ENCODE measurements around the gene CYP39A1.

The CYP39A1 gene

DNA sequence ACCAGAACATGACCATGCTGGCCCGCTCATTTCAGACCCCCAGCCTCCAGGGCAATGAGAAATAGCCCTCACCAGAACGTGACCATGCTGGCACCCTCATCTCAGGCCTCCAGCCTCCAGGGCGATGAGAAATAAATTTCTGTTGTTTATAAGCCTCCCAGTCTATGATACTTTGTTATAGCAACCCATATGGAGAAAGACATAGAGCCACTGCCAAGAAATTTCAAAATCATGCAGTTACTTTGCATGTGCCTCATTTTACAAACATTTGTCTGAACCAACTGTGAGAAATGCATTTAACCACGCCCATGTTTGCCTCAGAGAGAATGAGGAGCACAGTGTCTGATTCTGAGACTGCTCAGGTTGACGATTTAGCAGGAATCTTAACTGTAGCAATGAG is 15.5 kb downstream of the CYP39A1 start:
- TF ChIP-seq, protein P1, sequence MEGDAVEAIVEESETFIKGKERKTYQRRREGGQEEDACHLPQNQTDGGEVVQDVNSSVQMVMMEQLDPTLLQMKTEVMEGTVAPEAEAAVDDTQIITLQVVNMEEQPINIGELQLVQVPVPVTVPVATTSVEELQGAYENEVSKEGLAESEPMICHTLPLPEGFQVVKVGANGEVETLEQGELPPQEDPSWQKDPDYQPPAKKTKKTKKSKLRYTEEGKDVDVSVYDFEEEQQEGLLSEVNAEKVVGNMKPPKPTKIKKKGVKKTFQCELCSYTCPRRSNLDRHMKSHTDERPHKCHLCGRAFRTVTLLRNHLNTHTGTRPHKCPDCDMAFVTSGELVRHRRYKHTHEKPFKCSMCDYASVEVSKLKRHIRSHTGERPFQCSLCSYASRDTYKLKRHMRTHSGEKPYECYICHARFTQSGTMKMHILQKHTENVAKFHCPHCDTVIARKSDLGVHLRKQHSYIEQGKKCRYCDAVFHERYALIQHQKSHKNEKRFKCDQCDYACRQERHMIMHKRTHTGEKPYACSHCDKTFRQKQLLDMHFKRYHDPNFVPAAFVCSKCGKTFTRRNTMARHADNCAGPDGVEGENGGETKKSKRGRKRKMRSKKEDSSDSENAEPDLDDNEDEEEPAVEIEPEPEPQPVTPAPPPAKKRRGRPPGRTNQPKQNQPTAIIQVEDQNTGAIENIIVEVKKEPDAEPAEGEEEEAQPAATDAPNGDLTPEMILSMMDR (IDR thresholded peaks at IDR 0.05; ENCODE audit: low read depth, low read length, missing control alignments): no peak
- DNase-seq (ENCODE audit: low read depth): no peak
- no peak overlapping the region for H3K4me3 ChIP-seq (ENCODE audit: low read depth, low read length)

DNA sequence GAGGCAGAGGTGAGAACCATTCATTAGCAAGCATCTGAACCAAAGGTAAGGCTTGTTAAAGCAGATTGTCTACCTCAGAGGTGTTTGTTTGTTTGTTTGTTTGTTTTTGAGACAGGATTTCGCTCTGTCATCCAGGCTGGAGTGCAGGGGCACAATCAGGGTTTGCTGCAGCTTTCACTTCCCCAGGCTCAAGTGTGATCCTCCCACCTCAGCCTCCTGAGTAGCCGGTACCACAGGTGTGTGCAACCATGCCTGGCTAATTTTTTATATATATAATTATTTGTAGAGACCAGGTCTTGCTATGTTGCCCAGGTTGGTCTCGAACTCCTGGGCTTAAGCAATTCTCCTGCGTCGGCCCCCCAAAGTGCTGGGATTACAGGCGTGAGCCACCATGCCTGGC is 17.2 kb downstream of the CYP39A1 start:
- TF ChIP-seq, protein P1 (IDR thresholded peaks at IDR 0.05; ENCODE audit: low read depth, low read length, missing control alignments): no peak
- DNase-seq (ENCODE audit: low read depth): no peak
- H3K4me3 ChIP-seq (ENCODE audit: low read depth, low read length): no peak overlapping the region

DNA sequence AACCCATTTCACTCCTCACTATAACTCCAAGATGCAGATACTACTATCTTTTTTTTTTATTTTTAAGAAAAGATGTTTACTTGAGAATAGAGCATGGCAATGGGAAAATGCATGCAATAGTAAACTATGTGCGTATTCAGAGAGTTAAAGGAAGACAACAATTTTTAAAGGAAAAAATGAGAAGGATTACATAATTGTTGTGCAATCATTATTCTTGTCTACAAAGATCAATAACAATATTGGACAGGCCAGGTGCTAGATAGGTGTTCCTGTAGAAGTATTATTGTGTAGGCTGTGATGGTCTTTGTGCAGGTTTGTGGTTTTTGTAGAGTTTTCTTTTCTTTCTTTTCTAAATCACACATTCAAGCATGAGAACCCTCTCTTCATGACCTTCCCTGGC is 20.6 kb downstream of the CYP39A1 start:
- TF ChIP-seq, protein P1 (IDR thresholded peaks at IDR 0.05; ENCODE audit: low read depth, low read length, missing control alignments): no peak
- no peak overlapping the region for H3K4me3 ChIP-seq (ENCODE audit: low read depth, low read length)
- no peak for DNase-seq (ENCODE audit: low read depth)

DNA sequence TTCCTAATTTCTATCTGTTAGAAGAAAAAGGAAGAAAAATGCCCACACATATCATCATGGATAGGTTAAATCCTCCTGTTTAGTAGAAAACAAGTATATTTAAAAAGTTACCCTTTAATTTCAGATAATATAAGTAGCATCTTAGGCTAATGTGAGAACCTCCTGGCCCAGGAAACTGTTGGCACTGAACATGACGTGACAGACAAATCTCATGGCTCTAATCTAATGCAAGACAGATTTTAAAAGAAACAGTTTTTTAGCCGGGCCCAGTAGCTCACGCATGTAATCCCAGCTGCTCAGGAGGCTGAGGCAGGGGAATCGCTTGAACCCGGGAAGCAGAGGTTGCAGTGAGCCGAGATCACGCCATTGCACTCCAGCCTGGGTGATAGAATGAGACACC is 22.9 kb downstream of the CYP39A1 start:
- TF ChIP-seq, protein P1 (IDR thresholded peaks at IDR 0.05; ENCODE audit: low read depth, low read length, missing control alignments): no peak

DNA sequence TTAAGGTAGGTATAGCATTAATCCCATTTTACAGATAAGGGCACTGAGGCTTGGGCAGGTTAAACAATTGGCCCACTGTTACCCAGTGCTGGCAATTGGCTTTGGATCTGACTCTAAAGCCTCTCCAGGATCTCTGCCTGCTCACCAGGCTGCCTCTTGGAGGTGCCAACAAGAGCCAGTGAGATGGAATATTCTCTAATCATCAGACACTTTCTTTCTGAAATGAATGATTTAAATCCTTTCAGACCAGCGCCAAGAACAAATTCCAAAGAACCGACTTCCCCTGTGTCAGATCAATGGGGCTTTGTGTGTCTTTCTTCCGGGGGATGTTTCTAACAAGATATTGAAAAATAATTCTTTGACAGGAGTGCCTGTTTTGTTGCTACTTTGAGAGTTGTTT is 23.6 kb downstream of the CYP39A1 start:
- no peak overlapping the region for H3K4me3 ChIP-seq (ENCODE audit: low read depth, low read length)
- TF ChIP-seq, protein P1 (IDR thresholded peaks at IDR 0.05; ENCODE audit: low read depth, low read length, missing control alignments): no peak
- DNase-seq (ENCODE audit: low read depth): no peak

More for the DNA sequence above, 22.9 kb downstream of the CYP39A1 start:
- H3K4me3 ChIP-seq (ENCODE audit: low read depth, low read length): no peak overlapping the region
- DNase-seq (ENCODE audit: low read depth): no peak

DNA sequence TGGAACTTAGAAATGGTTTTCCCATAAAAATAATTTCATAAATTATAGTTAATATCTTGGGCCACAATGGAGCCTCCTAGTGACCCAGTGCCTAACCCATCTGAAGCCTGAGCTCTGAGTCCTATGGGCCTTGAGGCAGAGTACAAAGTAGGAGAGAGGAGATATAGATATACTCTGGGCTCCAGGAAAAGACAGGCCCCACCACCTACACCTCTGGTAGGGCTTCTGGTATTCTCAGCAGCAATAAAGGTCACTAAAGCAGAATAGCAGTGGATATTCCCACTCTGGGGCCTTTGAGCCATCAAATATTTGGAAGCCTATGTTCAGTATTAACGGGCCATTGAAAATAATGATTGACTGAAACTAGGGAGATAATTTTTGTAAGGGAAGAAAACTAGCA is 24.1 kb downstream of the CYP39A1 start:
- TF ChIP-seq, protein P1 (IDR thresholded peaks at IDR 0.05; ENCODE audit: low read depth, low read length, missing control alignments): no peak
- DNase-seq (ENCODE audit: low read depth): no peak
- H3K4me3 ChIP-seq (ENCODE audit: low read depth, low read length): no peak overlapping the region

DNA sequence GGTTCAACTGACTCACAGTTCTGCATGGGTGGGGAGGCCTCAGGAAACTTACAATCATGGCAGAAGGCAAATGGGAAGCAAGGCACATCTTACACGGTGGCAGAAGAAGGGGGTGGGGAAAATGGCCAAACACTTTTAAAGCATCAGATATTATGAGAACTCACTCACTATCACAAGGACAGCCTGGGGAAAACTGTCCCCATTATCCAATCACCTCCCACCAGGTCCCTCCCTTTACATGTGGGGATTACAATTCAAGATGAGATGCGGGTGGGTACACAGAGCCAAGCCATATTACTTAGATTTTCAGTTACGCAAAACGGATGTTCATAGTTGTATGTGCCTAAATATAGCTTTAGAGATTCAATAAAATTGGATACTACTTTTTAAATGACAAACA is 25.6 kb downstream of the CYP39A1 start:
- no peak overlapping the region for H3K4me3 ChIP-seq (ENCODE audit: low read depth, low read length)
- no peak for DNase-seq (ENCODE audit: low read depth)
- TF ChIP-seq, protein P1 (IDR thresholded peaks at IDR 0.05; ENCODE audit: low read depth, low read length, missing control alignments): no peak

Measured in GM12864 (cell line).